Ectodermal cell (in vitro differentiated cells): ENCODE measurements around the gene ZNF527. TPM values are rescaled to one million over a fixed set of nuclear protein-coding genes. Genes with fewer than 3 reads are reported as not detected.

Experiments used
- H3K27ac ChIP-seq: 2 replicates; pipeline ENCODE4 v1.7.0; 2013; ENCODE audit warnings: mild to moderate bottlenecking, low read depth, low read length; ENCODE audit not compliant: insufficient read depth, poor library complexity, severe bottlenecking
- H3K27me3 ChIP-seq: 2 replicates; pipeline ENCODE4 v1.7.0; 2013; ENCODE audit warnings: mild to moderate bottlenecking, low read length; ENCODE audit not compliant: insufficient read depth, control insufficient read depth, poor library complexity, severe bottlenecking
- H3K36me3 ChIP-seq: one replicate; pipeline ENCODE4 v1.7.0; 2013; ENCODE audit warnings: low read length; ENCODE audit not compliant: control insufficient read depth, insufficient read depth
- H3K4me1 ChIP-seq: one replicate; pipeline ENCODE4 v1.7.0; 2013; ENCODE audit warnings: low read length; ENCODE audit not compliant: control insufficient read depth, insufficient read depth
- H3K4me3 ChIP-seq: 2 replicates; pipeline ENCODE4 v1.7.0; 2013; ENCODE audit warnings: low read depth, low read length, control low read depth; ENCODE audit not compliant: insufficient read depth
- H3K9me3 ChIP-seq: 2 replicates; pipeline ENCODE4 v1.7.0; 2013; ENCODE audit warnings: mild to moderate bottlenecking, low read length, moderate library complexity; ENCODE audit not compliant: control insufficient read depth
- WGBS, 2 experiments: methylation state at CpG; one replicate each; pipeline ENCODE4 v1.1.7; 2013; ENCODE audit warnings: missing lambda C conversion rate in 2 of 2; 5-methylcytosine and 5-hydroxymethylcytosine counted together
- polyA plus RNA-seq, 4 experiments: library from polyadenylated mRNA; stranded (reverse); fragments of 50-300 nt; gene quantifications; one replicate each; pipeline ENCODE4 v1.2.3, GENCODE V29; 2013

The ZNF527 gene
- 4.6 TPM for polyA plus RNA-seq (2013, experiment 1 of 4)
- polyA plus RNA-seq (2013, experiment 2 of 4), result 6.2 TPM
- 4.4 TPM for polyA plus RNA-seq (2013, experiment 3 of 4)
- 4.8 TPM for polyA plus RNA-seq (2013, experiment 4 of 4)

GRCh38 chr19:37370880-37371661 lies at the start of gene ZNF527:
ZNF527 (plus strand) TSS chr19:37371099; CDS start chr19:37374199, 3,100 bp downstream.
- H3K4me3 ChIP-seq, result peak within 1 kb of the TSS; percentile 57
- 3 to 4% methylated on average over 58 of the region's 58 CpGs for WGBS, 2 experiments
- H3K27ac ChIP-seq, result no peak within 1 kb of the TSS
- peaks cover 2% of the 10 kb centered on the region for H3K4me1 ChIP-seq
- no peaks in the 10 kb centered on the region for H3K9me3 ChIP-seq
- peaks cover 6% of the 10 kb centered on the region for H3K36me3 ChIP-seq
- H3K27me3 ChIP-seq, result no peaks in the 10 kb centered on the region

GRCh38 chr19:37329686-37330085 lies 41.2 kb upstream of the ZNF527 start:
- Histone ChIP-seq H3K27ac (no peak overlapping the region), H3K4me3 (no peak overlapping the region), H3K4me1 (no peaks in the 10 kb centered on the region), H3K36me3 (peaks cover 15% of the 10 kb centered on the region), H3K9me3 (no peaks in the 10 kb centered on the region), H3K27me3 (no peaks in the 10 kb centered on the region)
- 88 to 100% methylated on average over 1 of the region's 1 CpG for WGBS, 2 experiments

GRCh38 chr19:37332839-37333238 lies 38.1 kb upstream of the ZNF527 start:
- H3K36me3 ChIP-seq, result peaks cover 12% of the 10 kb centered on the region
- no peaks in the 10 kb centered on the region for H3K9me3 ChIP-seq
- H3K27ac ChIP-seq, result no peak overlapping the region
- H3K4me1 ChIP-seq, result peaks cover 4% of the 10 kb centered on the region
- H3K27me3 ChIP-seq, result no peaks in the 10 kb centered on the region
- H3K4me3 ChIP-seq, result no peak overlapping the region

- Histone ChIP-seq H3K27me3 (no peaks in the 10 kb centered on the region), H3K4me3 (no peak overlapping the region), H3K9me3 (no peaks in the 10 kb centered on the region), H3K36me3 (peaks cover 12% of the 10 kb centered on the region), H3K27ac (no peak overlapping the region), H3K4me1 (peaks cover 4% of the 10 kb centered on the region)
- WGBS, 2 experiments, result 87 to 100% methylated on average over 1 of the region's 1 CpG
These were observed 37.4 kb upstream of the ZNF527 start for GRCh38 chr19:37333457-37333856.

- 37 to 38% methylated on average over 50 of the region's 50 CpGs for WGBS, 2 experiments
- H3K27me3 ChIP-seq, result no peaks in the 10 kb centered on the region
These were observed 36.5 kb upstream of the ZNF527 start for GRCh38 chr19:37334179-37335071.

GRCh38 chr19:37342753-37343152 lies 28.1 kb upstream of the ZNF527 start:
- peaks cover 12% of the 10 kb centered on the region for H3K36me3 ChIP-seq
- H3K9me3 ChIP-seq, result no peaks in the 10 kb centered on the region
- no peaks in the 10 kb centered on the region for H3K4me1 ChIP-seq

More at GRCh38 chr19:37334179-37335071, 36.5 kb upstream of the ZNF527 start:
- Histone ChIP-seq H3K4me1 (peaks cover 4% of the 10 kb centered on the region), H3K36me3 (peaks cover 7% of the 10 kb centered on the region), H3K27ac (peak overlapping the region; percentile 44), H3K4me3 (peak overlapping the region; percentile 97), H3K9me3 (no peaks in the 10 kb centered on the region)

GRCh38 chr19:37346091-37346490 lies 24.8 kb upstream of the ZNF527 start:
- Histone ChIP-seq H3K36me3 (peaks cover 23% of the 10 kb centered on the region), H3K27ac (no peak overlapping the region), H3K9me3 (no peaks in the 10 kb centered on the region), H3K27me3 (no peaks in the 10 kb centered on the region), H3K4me3 (no peak overlapping the region), H3K4me1 (no peaks in the 10 kb centered on the region)
- WGBS, 2 experiments, result 79 to 82% methylated on average over 4 to 6 of the region's 6 CpGs

More at GRCh38 chr19:37342753-37343152, 28.1 kb upstream of the ZNF527 start:
- WGBS, 2 experiments, result 71 to 95% methylated on average over 5 of the region's 5 CpGs
- no peaks in the 10 kb centered on the region for H3K27me3 ChIP-seq
- H3K27ac ChIP-seq, result no peak overlapping the region
- no peak overlapping the region for H3K4me3 ChIP-seq

- no peak overlapping the region for H3K4me3 ChIP-seq
- H3K27me3 ChIP-seq, result no peaks in the 10 kb centered on the region
- H3K4me1 ChIP-seq, result no peaks in the 10 kb centered on the region
- peaks cover 23% of the 10 kb centered on the region for H3K36me3 ChIP-seq
- 94 to 98% methylated on average over 3 of the region's 3 CpGs for WGBS, 2 experiments
- H3K9me3 ChIP-seq, result no peaks in the 10 kb centered on the region
- no peak overlapping the region for H3K27ac ChIP-seq
These were observed 22.8 kb upstream of the ZNF527 start for GRCh38 chr19:37348060-37348459.

- Histone ChIP-seq H3K4me3 (no peak overlapping the region), H3K4me1 (no peaks in the 10 kb centered on the region), H3K36me3 (peaks cover 27% of the 10 kb centered on the region), H3K9me3 (no peaks in the 10 kb centered on the region), H3K27me3 (no peaks in the 10 kb centered on the region), H3K27ac (no peak overlapping the region)
These were observed 16.9 kb upstream of the ZNF527 start for GRCh38 chr19:37353968-37354367.

- Histone ChIP-seq H3K9me3 (no peaks in the 10 kb centered on the region), H3K36me3 (peaks cover 38% of the 10 kb centered on the region)
- 93 to 94% methylated on average over 4 of the region's 4 CpGs for WGBS, 2 experiments
These were observed 15.0 kb upstream of the ZNF527 start for GRCh38 chr19:37355901-37356300.

More at GRCh38 chr19:37355901-37356300, 15.0 kb upstream of the ZNF527 start:
- Histone ChIP-seq H3K27me3 (no peaks in the 10 kb centered on the region), H3K4me1 (no peaks in the 10 kb centered on the region), H3K4me3 (no peak overlapping the region), H3K27ac (no peak overlapping the region)
